HFF-Myc (cell line): ENCODE results near the gene PIK3R3.

Experiments
- DNase-seq: peaks from one replicate; pipeline ENCODE4 v3.0.0-alpha.2; 2011; ENCODE audit warnings: low read depth; ENCODE audit errors: extremely low read depth
- H3K4me3 ChIP-seq: replicated peaks from 2 replicates; pipeline ENCODE4 v1.5.1; 2011; ENCODE audit warnings: low read depth, mild to moderate bottlenecking, control low read depth, low read length
- CTCF ChIP-seq: IDR thresholded peaks from 2 replicates; pipeline ENCODE4 v1.5.1; 2012; ENCODE audit warnings: mild to moderate bottlenecking, low read depth, low read length, control low read depth; ENCODE audit errors: missing control alignments

PIK3R3 gene

GRCh38 chr1:46056325-46056724 is 76.1 kb downstream of the PIK3R3 start:
- no peak overlapping the region for H3K4me3 ChIP-seq
- no peak for DNase-seq
- no peak for TF ChIP-seq CTCF

- H3K4me3 ChIP-seq = no peak overlapping the region
- no peak for DNase-seq
- TF ChIP-seq CTCF = no peak
Observed at GRCh38 chr1:46053734-46054133, 78.7 kb downstream of the PIK3R3 start.

GRCh38 chr1:46044116-46044515 is 88.3 kb downstream of the PIK3R3 start:
- DNase-seq = no peak
- no peak for TF ChIP-seq CTCF
- no peak overlapping the region for H3K4me3 ChIP-seq

- H3K4me3 ChIP-seq = no peak overlapping the region
- no peak for DNase-seq
- no peak for TF ChIP-seq CTCF
Observed at GRCh38 chr1:46043458-46044017, 88.9 kb downstream of the PIK3R3 start.

- no peak for DNase-seq
- no peak overlapping the region for H3K4me3 ChIP-seq
- TF ChIP-seq CTCF = no peak
Observed at GRCh38 chr1:46041974-46042373, 90.5 kb downstream of the PIK3R3 start.

- no peak overlapping the region for H3K4me3 ChIP-seq
- no peak for DNase-seq
- no peak for TF ChIP-seq CTCF
Observed at GRCh38 chr1:46041551-46041950, 90.9 kb downstream of the PIK3R3 start.

DNA sequence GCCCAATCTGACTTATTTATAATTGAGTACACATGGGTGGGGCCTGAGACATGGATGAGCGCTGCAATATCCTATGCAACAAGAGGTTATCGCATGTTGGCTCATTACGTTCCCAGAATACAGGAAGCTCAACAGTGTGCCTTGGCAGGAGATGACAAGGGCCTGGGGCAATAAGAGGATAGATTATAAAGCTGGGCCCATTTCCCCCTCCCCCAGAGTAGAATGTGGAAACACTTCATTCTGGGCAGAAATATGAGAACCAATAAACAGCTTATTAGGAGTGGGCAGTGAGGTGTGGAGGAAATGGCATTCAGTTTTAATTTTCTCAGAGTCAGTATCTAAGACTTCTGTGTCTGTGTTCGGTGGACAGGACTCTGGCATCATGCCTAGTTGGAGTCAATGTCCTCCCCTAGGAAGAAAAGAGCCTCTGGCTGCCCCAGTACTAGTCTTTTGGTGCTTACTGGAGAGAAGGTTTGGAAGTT is 92.8 kb downstream of the PIK3R3 start:
- no peak overlapping the region for H3K4me3 ChIP-seq
- peak; percentile 41 for DNase-seq
- no peak for TF ChIP-seq CTCF
